GM20000 (cell line): ENCODE measurements around the gene TNRC6A.

Experiments
- DNase-seq: peaks from one replicate; pipeline ENCODE4 v3.0.0; 2012; ENCODE audit warnings: low spot score
- CTCF ChIP-seq: IDR thresholded peaks from 2 replicates; pipeline ENCODE4 v1.5.1; 2012; ENCODE audit warnings: mild to moderate bottlenecking, control low read depth; ENCODE audit errors: extremely low read depth, missing control alignments

The TNRC6A gene

GRCh38 chr16:24815021-24815420, 85.6 kb downstream of the TNRC6A start:
- TF ChIP-seq CTCF, result no peak
- DNase-seq, result no peak

GRCh38 chr16:24816688-24817087, 87.2 kb downstream of the TNRC6A start:
- no peak for DNase-seq
- TF ChIP-seq CTCF, result no peak

GRCh38 chr16:24819462-24820040, 90.1 kb downstream of the TNRC6A start:
- no peak for DNase-seq
- no peak for TF ChIP-seq CTCF

- no peak for DNase-seq
- no peak for TF ChIP-seq CTCF
Observed at GRCh38 chr16:24820522-24820921, 91.1 kb downstream of the TNRC6A start.

- TF ChIP-seq CTCF, result no peak
- no peak for DNase-seq
Observed at GRCh38 chr16:24821129-24821528, 91.7 kb downstream of the TNRC6A start.

- no peak for TF ChIP-seq CTCF
- DNase-seq, result no peak
Observed at GRCh38 chr16:24822542-24822941, 93.1 kb downstream of the TNRC6A start.

GRCh38 chr16:24822974-24823373, 93.5 kb downstream of the TNRC6A start:
- no peak for TF ChIP-seq CTCF
- DNase-seq, result no peak
